ENCODE measurements around the gene CDH2. TPM values are rescaled to one million over a fixed set of nuclear protein-coding genes. Genes with fewer than 3 reads are reported as not detected.
A peak's percentile ranks its signal among the peaks of the same experiment; 100 is the strongest.

Gene CDH2
- total and polyA plus RNA-seq, 2 experiments from 2014 or later = 103 to 165 TPM

DNA sequence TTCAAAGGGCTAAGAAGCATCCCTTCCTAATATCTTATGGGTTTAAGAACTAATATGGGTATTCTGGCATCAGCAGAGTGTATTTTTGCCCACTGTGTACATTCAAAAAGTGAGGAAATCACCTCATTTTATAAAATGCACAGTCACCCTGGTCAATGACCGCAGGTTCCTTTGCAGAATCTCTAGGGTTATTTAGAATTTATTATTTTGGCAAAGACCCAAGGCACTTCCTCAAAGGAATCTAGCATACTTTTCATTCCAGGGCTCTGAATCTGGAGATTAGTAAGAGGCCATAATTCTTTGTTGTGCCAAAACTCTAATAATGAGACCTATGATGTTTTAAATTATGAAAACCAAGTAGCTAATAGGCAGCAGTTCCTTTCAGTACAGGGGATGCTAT, 27.2 kb upstream of the CDH2 start:
- TF ChIP-seq EZH2phosphoT487 (IDR thresholded peaks at IDR 0.05; ENCODE audit: insufficient read depth, low read depth) = no peak
- TF ChIP-seq EZH2 (IDR thresholded peaks at IDR 0.05; ENCODE audit: insufficient read depth, poor library complexity, severe bottlenecking) = no peak
- peak overlapping the region; percentile 46 for H3K27ac ChIP-seq
- peak overlapping the region; percentile 54 for H3K4me2 ChIP-seq (ENCODE audit: unreplicated experiment)
- 0 out of 2 replicates have a peak, but pooled peaks cover 6% of the 10 kb centered on the region for H3F3A ChIP-seq (ENCODE audit: insufficient read depth)
- DNase-seq = peak; percentile 87
- H3K9me2 ChIP-seq (ENCODE audit: insufficient read depth) = no peaks in the 10 kb centered on the region
- no peaks in the 10 kb centered on the region for H3K27me3 ChIP-seq (replicated peaks; ENCODE audit: insufficient read depth)
- H3K9me3 ChIP-seq (ENCODE audit: low read depth) = no peaks in the 10 kb centered on the region
- WGBS, 2 experiments (ENCODE audit: low coverage in 1 of 2, low lambda C conversion rate in 2 of 2, missing lambda C conversion rate in 2 of 2) = 11 to 13% methylated on average over 1 of the region's 1 CpG
- no peak overlapping the region for H3K4me3 ChIP-seq
- H3K79me2 ChIP-seq (ENCODE audit: insufficient read depth) = no peaks in the 10 kb centered on the region
- in situ Hi-C loops (cut with MboI) = no loop called here
- no peaks in the 10 kb centered on the region for H4K20me1 ChIP-seq (ENCODE audit: insufficient read depth)
- peaks cover 18% of the 10 kb centered on the region for H3K4me1 ChIP-seq (ENCODE audit: insufficient read depth)
- H2AFZ ChIP-seq = no peak overlapping the region
- no peak overlapping the region; the same call in 1 of the 2 replicates for H3K9ac ChIP-seq
- no peaks in the 10 kb centered on the region for H3K36me3 ChIP-seq (ENCODE audit: low read depth)

DNA sequence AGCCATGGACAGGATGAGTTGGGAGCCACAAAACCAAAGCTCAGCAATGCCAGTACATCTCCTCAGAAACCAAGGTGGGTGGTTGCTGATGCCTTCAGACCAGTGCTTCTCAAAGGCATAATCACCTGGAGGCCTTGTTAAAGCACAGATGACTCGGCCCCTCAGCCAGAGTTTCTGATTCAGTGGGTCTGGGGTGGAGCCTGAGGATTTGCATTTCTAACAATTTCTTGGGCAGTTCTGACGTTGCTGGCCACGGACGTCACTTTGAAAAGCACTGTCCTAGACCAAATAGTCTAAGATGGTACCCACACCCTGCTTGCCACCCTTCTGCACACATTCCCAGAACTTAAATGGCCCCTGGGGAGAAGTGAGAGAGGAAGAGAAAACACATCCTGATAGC, 24.1 kb upstream of the CDH2 start:
- no peak for TF ChIP-seq EZH2phosphoT487 (IDR thresholded peaks at IDR 0.05; ENCODE audit: insufficient read depth, low read depth)
- TF ChIP-seq EZH2 (IDR thresholded peaks at IDR 0.05; ENCODE audit: insufficient read depth, poor library complexity, severe bottlenecking) = no peak
- no peaks in the 10 kb centered on the region for H3K9me3 ChIP-seq (ENCODE audit: low read depth)
- no peaks in the 10 kb centered on the region for H3K27me3 ChIP-seq (replicated peaks; ENCODE audit: insufficient read depth)
- H3K4me3 ChIP-seq = no peak overlapping the region
- H4K20me1 ChIP-seq (ENCODE audit: insufficient read depth) = no peaks in the 10 kb centered on the region
- H3K79me2 ChIP-seq (ENCODE audit: insufficient read depth) = no peaks in the 10 kb centered on the region
- no peak overlapping the region for H3K4me2 ChIP-seq (ENCODE audit: unreplicated experiment)
- H3K36me3 ChIP-seq (ENCODE audit: low read depth) = no peaks in the 10 kb centered on the region
- no peak overlapping the region for H2AFZ ChIP-seq
- no peak for DNase-seq
- H3K4me1 ChIP-seq (ENCODE audit: insufficient read depth) = peaks cover 18% of the 10 kb centered on the region
- in situ Hi-C loops (cut with MboI) = no loop called here
- 0 out of 2 replicates have a peak, but pooled peaks cover 6% of the 10 kb centered on the region for H3F3A ChIP-seq (ENCODE audit: insufficient read depth)
- H3K27ac ChIP-seq = no peak overlapping the region
- H3K9ac ChIP-seq = no peak overlapping the region
- no peaks in the 10 kb centered on the region for H3K9me2 ChIP-seq (ENCODE audit: insufficient read depth)
- 62 to 67% methylated on average over 4 of the region's 4 CpGs for WGBS, 2 experiments (ENCODE audit: low coverage in 1 of 2, low lambda C conversion rate in 2 of 2, missing lambda C conversion rate in 2 of 2)

DNA sequence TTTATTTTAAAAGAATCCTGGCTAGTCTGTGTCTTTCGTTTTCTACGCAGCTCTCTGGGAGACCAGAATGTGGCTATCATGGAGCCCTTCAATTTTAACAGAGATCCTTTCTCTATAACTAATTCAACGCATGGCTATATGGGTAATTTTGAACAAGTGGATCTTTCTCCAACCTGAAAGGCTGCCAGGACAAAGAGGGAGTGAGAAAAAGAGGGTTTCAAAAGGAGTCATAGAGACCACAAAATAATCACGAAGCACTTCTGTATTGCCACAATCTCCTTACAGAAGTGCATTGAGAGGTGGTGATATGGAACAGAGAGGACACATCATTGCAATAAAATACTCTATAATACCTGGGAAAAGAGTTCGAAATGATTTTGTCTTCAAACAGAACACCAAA, 21.7 kb upstream of the CDH2 start:
- DNase-seq = no peak
- in situ Hi-C loops (cut with MboI) = loop anchor here (25.0 kb wide), 1 partner anchor 511 kb away; no protein-coding TSS in a partner anchor
- H3K27ac ChIP-seq = no peak overlapping the region
- H3K9ac ChIP-seq = no peak overlapping the region
- 0 out of 2 replicates have a peak, but pooled peaks cover under 1% of the 10 kb centered on the region for H3F3A ChIP-seq (ENCODE audit: insufficient read depth)
- no peak overlapping the region for H2AFZ ChIP-seq
- no peaks in the 10 kb centered on the region for H4K20me1 ChIP-seq (ENCODE audit: insufficient read depth)
- no peaks in the 10 kb centered on the region for H3K9me2 ChIP-seq (ENCODE audit: insufficient read depth)
- no peak for TF ChIP-seq EZH2 (IDR thresholded peaks at IDR 0.05; ENCODE audit: insufficient read depth, poor library complexity, severe bottlenecking)
- TF ChIP-seq EZH2phosphoT487 (IDR thresholded peaks at IDR 0.05; ENCODE audit: insufficient read depth, low read depth) = no peak
- H3K4me1 ChIP-seq (ENCODE audit: insufficient read depth) = peaks cover 6% of the 10 kb centered on the region; the same call in 1 of the 2 replicates
- H3K4me2 ChIP-seq (ENCODE audit: unreplicated experiment) = no peak overlapping the region
- no peaks in the 10 kb centered on the region for H3K27me3 ChIP-seq (replicated peaks; ENCODE audit: insufficient read depth)
- WGBS, 2 experiments (ENCODE audit: low coverage in 1 of 2, low lambda C conversion rate in 2 of 2, missing lambda C conversion rate in 2 of 2) = 70% methylated on average over 5 of the region's 5 CpGs
- H3K4me3 ChIP-seq = no peak overlapping the region
- H3K9me3 ChIP-seq (ENCODE audit: low read depth) = no peaks in the 10 kb centered on the region
- H3K36me3 ChIP-seq (ENCODE audit: low read depth) = no peaks in the 10 kb centered on the region
- no peaks in the 10 kb centered on the region for H3K79me2 ChIP-seq (ENCODE audit: insufficient read depth)

DNA sequence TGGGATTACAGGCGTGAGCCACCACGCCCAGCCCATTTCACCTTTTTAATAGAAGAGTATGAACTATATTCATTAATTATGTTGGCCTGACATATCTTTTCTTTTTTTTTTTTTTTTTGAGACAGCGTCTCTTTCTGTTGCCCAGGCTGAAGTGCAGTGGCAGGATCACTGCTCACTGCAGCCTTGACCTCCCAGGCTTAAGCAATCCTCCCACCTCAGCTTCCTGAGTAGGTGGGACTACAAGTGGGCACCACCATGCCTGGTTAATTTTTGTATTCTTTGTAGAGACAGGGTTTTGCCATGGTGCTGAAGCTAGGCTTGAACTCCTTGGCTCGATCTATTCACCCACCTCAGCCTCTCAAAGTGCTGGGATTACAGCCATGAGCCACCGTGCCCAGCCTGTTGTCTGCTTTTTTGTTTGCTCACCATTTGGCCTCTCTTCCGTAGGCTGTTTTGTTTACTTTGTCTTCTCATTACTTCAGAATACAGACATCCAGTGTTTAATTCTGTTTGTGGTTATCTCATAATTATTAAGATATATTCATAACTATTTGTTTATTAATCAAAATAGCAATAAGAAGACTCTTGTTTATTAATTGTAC, 16.3 kb upstream of the CDH2 start:
- H3K79me2 ChIP-seq (ENCODE audit: insufficient read depth) = no peaks in the 10 kb centered on the region
- no peak overlapping the region for H3K4me3 ChIP-seq
- no peaks in the 10 kb centered on the region for H3K4me1 ChIP-seq (ENCODE audit: insufficient read depth)
- no peak overlapping the region for H3K27ac ChIP-seq
- no peaks in the 10 kb centered on the region for H4K20me1 ChIP-seq (ENCODE audit: insufficient read depth)
- no peaks in the 10 kb centered on the region for H3K9me3 ChIP-seq (ENCODE audit: low read depth)
- no peaks in the 10 kb centered on the region for H3K36me3 ChIP-seq (ENCODE audit: low read depth)
- no peak overlapping the region for H3K4me2 ChIP-seq (ENCODE audit: unreplicated experiment)
- no peak overlapping the region for H2AFZ ChIP-seq
- no peaks in the 10 kb centered on the region for H3K27me3 ChIP-seq (replicated peaks; ENCODE audit: insufficient read depth)
- in situ Hi-C loops (cut with MboI) = loop anchor here (25.0 kb wide), 1 partner anchor 506 kb away; no protein-coding TSS in a partner anchor
- 72 to 79% methylated on average over 6 of the region's 6 CpGs for WGBS, 2 experiments (ENCODE audit: low coverage in 1 of 2, low lambda C conversion rate in 2 of 2, missing lambda C conversion rate in 2 of 2)
- no peaks in the 10 kb centered on the region for H3K9me2 ChIP-seq (ENCODE audit: insufficient read depth)
- H3K9ac ChIP-seq = no peak overlapping the region
- no peaks in the 10 kb centered on the region for H3F3A ChIP-seq (ENCODE audit: insufficient read depth)
- DNase-seq = no peak
- TF ChIP-seq EZH2 (IDR thresholded peaks at IDR 0.05; ENCODE audit: insufficient read depth, poor library complexity, severe bottlenecking) (no peak), EZH2phosphoT487 (IDR thresholded peaks at IDR 0.05; ENCODE audit: insufficient read depth, low read depth) (no peak)
